Panc1 (cell line): Measurements from ENCODE around the gene ELOF1.

Experiments
- POLR2AphosphoS5 ChIP-seq: IDR thresholded peaks from 2 replicates; pipeline ENCODE4 v1.6.1; 2012; ENCODE audit warnings: mild to moderate bottlenecking, low read depth, low read length, moderate library complexity
- REST ChIP-seq, 2 experiments: IDR thresholded peaks; 2 replicates each; pipeline ENCODE4 v1.6.1; 2011 to 2012; ENCODE audit warnings: low read depth in 2 of 2, control low read depth in 1 of 2, low read length in 1 of 2, mild to moderate bottlenecking in 1 of 2, moderate library complexity in 1 of 2; ENCODE audit not compliant: insufficient read depth in 1 of 2
- SIN3A ChIP-seq: IDR thresholded peaks from 2 replicates; pipeline ENCODE4 v1.6.1; 2012; ENCODE audit warnings: low read depth, mild to moderate bottlenecking, low read length, moderate library complexity, borderline replicate concordance; ENCODE audit not compliant: insufficient read depth
- TCF7L2 ChIP-seq: IDR thresholded peaks from 2 replicates; pipeline ENCODE4 v1.6.1; 2011; ENCODE audit warnings: mild to moderate bottlenecking, low read depth, low read length, inconsistent platforms
- TF ChIP-seq, protein P1 (sequence below): fragments of 450-650 bp; IDR thresholded peaks from 2 replicates; pipeline ENCODE4 v1.5.1; 2017; ENCODE audit warnings: mild to moderate bottlenecking

DNA sequence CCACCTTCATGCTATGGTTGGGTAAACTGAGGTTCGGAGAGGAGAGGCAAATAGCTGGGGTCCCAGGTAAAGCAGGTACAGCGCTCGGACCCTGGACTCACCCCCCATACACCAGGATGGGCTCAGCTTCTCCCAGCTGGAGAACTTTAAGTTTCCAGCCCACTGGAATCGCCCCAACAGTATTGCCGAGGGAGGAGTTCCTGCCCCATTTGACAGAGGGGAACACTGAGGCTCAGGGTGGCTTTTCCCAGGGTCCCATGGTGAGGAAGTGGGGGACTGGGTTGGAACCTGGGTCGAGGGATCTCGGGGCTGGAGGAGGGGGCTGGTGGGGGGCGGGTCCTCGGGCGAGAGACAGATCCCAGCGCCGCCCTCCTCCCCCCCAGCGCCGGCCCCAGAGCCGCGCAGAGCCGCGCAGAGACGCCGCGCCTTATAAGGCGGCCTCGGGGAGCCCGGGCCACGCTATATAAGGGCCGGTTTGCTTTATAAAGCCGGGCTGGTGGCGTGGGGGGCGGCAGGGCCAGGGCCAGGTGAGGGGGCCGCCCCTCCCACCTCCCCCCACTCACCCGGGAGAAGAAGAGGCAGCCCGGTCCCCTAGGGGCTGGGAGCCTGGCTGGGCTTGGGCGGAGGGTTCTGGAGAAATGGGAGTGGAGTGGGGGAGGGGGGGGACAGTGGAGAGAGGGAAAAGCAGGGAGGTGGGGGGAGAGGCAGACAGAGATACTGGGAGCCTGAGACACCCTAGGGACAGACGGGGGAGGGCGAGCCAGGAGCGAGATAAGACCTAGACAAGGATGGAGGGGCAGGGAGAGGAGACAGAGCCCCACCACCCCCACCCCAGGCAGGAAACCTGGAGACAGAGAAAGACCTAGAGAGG is 19.3 kb downstream of the ELOF1 start:
- TF ChIP-seq, protein P1, sequence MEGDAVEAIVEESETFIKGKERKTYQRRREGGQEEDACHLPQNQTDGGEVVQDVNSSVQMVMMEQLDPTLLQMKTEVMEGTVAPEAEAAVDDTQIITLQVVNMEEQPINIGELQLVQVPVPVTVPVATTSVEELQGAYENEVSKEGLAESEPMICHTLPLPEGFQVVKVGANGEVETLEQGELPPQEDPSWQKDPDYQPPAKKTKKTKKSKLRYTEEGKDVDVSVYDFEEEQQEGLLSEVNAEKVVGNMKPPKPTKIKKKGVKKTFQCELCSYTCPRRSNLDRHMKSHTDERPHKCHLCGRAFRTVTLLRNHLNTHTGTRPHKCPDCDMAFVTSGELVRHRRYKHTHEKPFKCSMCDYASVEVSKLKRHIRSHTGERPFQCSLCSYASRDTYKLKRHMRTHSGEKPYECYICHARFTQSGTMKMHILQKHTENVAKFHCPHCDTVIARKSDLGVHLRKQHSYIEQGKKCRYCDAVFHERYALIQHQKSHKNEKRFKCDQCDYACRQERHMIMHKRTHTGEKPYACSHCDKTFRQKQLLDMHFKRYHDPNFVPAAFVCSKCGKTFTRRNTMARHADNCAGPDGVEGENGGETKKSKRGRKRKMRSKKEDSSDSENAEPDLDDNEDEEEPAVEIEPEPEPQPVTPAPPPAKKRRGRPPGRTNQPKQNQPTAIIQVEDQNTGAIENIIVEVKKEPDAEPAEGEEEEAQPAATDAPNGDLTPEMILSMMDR, result no peak
- TF ChIP-seq SIN3A (no peak), REST (IDR thresholded peaks at IDR 0.05; ENCODE audit: insufficient read depth in 1 of 2, low read depth in 2 of 2, low read length in 1 of 2) (no peak), POLR2AphosphoS5 (no peak), TCF7L2 (no peak)
